Stimulated activated CD8-positive, alpha-beta memory T cell treated with anti-CD3 and anti-CD28 coated beads, Interleukin-4, amount 100 ng/mL, for 1 hour (primary cell): Measurements from ENCODE around the gene ZNF296.
"Not testable (repeated sequence)": the region's sequence is repeated elsewhere in the genome, so short reads cannot be mapped to it uniquely, and the experiment has no call there.

Experiments used
- DNase-seq, 2 donors: peaks; one replicate each; pipeline ENCODE4 v3.0.0-alpha.2; 2020; ENCODE audit warnings: low read depth in 2 of 2, low spot score in 1 of 2

Gene ZNF296

GRCh38 chr19:45076029-45076850 is at the start of gene ZNF296:
Gene ZNF296 (minus strand): TSS chr19:45076478. CDS start chr19:45076373, 105 bp downstream.
- peak in 1 of 2 donors; percentile 52 for DNase-seq

DNA sequence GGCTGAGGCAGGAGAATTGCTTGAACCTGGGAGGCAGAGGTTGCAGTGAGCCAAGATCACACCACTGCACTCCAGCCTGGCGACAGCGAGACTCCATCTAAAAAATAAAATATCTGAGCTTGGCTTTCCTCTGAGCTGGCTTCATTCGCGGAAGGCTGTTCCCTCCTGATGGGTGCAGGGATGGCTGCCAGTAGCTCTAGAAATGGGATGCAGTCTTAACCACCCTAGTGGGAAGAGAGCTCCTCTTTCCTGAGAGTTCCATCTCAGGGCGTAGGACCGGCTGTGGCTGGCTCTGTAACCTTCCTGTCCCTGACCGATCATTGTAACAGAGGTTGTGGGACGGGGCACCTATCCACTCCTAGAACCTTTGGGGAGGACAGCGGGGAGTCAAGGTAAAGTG is 49.1 kb upstream of the ZNF296 start:
- no peak for DNase-seq

- DNase-seq: no peak
Observed at GRCh38 chr19:45124021-45124420, 47.7 kb upstream of the ZNF296 start.

- no peak for DNase-seq
Observed at GRCh38 chr19:45123440-45123850, 47.2 kb upstream of the ZNF296 start.

- no peak for DNase-seq
Observed at GRCh38 chr19:45122832-45123231, 46.6 kb upstream of the ZNF296 start.

- no peak for DNase-seq
Observed at GRCh38 chr19:45121827-45122345, 45.6 kb upstream of the ZNF296 start.

DNA sequence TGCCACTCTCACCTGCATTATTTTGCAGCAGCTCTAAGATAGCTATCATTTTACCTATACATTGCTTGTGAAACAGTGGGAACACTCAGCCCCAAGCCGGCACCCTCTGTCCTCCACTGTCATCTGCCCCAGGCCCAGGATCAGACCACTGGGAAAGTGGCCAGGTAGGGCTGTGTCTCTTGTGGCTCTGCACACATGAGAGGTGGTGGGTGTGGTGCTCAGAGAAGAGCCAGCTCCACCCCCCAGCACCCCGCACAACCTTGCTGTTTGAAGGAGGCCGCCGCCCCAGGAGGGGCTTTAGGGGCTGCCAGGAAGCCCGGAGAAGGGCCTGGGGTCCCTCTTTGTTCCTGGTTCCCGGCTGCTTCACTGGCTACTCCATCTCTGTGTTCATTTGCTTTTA is 43.3 kb upstream of the ZNF296 start:
- no peak for DNase-seq

DNA sequence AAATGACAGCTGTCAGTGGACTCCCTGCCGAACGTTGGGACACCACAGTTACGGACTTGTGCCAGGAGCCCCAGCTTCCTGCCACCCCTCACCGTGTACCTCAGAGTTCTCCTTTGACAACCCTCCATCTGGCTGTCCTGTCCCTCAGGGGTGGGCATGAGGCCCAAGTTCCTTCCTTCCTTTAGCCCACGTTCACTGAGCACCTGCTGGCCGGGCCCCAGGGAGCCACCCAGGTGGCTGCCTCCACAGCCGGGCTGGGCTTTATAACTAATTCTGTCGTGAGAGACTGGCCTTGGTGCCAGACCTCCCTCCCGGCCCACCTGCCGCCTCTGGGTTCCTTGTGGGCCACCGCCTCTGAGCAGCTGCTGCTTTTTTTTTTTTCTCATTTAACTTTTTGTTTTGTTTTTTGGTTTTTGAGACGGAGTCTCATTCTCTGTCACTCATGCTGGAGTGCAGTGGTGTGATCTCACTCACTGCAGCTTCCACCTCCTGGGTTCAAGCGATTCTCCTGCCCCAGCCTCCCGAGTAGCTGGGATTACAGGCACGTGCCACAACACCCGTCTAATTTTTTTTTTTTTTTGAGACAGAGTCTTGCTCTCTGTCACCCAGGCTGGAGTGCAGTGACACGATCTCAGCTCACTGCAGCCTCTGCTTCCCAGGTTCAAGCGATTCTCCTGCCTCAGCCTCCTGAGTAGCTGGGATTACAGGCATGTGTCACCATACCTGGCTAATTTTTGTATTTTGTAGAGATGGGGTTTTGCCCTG is 42.5 kb upstream of the ZNF296 start:
- not testable (repeated sequence) for DNase-seq

DNA sequence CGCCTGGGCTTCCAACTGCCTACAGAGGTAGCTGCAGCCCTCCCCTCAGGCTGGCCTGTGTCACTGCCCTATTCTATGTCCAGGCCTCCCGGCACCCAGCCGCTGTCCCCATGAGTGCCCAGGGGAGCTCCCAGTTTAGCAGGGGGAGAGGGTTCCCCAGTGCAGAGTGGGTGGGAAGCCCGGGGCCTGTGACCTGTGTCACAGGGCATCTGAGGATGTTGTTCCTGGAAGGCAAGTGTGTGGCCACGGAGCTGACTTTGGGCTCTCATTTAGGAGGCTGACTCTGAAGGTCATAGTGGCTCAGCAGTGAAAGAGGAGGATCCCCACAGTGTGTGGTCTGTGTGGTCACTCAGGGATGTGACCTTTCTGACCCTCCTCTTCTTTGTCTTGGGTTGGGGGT is 41.8 kb upstream of the ZNF296 start:
- DNase-seq: no peak

- DNase-seq: no peak
Observed at GRCh38 chr19:45117671-45118070, 41.4 kb upstream of the ZNF296 start.

GRCh38 chr19:45117167-45117594 is 40.9 kb upstream of the ZNF296 start:
- no peak for DNase-seq

DNA sequence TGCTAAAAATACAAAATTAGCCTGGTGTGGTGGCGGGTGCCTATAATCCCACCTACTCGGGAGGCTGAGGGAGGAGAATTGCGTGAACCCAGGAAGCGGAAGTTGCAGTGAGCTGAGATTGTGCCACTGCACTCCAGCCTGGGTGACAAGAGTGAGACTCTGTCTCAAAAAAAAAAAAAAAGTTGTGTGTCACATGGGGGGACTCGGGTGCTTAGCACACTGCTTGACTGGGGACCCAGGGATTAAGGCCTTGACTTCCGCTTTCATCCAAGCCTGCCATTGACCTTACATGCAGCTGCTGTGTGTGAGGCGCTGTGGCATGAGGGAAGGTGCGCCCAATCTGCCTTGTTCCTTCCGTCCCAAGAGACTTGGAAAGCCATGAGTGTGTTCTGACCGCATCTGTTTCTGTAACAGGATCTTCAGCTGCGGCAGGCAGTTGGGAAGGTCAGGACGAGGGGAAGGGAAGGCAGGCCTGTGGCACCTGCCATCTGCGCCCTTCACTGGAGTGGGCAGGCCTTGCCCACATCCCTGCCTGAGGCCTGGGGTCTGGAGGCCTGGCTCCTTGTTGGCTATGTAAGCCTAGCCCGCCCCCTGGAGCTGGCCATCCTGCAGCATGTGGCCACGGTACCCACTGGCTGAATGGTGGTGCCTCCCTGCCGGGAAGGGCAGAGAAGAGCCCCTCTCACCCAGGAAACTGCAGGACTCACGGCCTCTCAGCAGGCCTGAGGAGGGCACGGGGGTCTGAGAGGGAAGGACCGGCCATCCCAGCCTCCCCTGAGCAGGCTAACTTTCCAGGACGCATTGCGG is 39.7 kb upstream of the ZNF296 start:
- no peak for DNase-seq

DNA sequence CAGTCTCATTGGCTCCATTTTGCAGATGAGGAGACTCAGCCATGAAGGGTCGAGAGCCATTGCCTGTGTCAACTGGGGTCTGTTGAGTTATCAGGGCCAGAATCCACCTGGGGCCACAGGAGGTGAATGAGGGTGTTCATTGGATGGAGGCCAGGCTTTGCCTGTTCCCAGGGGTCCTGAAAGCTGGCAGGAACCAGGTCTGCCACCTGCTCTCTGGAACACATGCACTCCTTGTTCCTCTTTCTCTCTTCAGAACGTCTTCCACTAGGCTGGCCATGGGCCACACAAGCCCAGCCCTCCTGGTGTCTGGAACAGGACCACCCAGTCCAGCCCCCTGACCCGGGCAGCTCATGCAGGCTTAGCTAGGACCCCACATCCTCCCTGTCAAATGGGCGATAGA is 37.8 kb upstream of the ZNF296 start:
- DNase-seq: no peak

GRCh38 chr19:45113628-45114027 is 37.4 kb upstream of the ZNF296 start:
- no peak for DNase-seq

- DNase-seq: no peak
Observed at GRCh38 chr19:45112111-45112827, 36.0 kb upstream of the ZNF296 start.

GRCh38 chr19:45110851-45111266 is 34.6 kb upstream of the ZNF296 start:
- DNase-seq: no peak

DNA sequence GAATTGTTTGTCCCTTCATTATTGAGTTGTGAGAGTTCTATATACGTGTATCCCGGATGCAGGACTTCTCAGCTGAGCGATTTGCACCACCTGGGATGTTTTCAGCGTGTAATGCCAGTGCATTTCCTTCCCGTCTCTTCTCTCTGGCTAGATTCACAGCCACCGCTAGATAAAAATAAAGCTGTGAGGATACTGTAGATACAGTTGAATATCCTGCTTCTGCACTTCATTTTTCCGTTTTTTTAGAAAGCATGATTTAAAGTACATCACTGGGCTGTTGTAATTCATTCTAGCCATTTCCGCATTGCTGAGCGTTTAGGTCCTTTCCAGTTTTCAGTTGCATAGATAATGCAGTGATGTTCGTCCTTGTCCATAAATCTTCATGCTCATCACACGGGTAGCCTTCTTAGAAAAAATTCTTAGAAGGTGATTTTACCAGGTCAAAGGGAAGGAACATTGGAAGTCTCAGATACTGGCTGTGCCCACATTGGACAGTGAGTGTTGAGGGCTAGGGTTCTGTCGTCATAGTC is 31.4 kb upstream of the ZNF296 start:
- no peak for DNase-seq

DNA sequence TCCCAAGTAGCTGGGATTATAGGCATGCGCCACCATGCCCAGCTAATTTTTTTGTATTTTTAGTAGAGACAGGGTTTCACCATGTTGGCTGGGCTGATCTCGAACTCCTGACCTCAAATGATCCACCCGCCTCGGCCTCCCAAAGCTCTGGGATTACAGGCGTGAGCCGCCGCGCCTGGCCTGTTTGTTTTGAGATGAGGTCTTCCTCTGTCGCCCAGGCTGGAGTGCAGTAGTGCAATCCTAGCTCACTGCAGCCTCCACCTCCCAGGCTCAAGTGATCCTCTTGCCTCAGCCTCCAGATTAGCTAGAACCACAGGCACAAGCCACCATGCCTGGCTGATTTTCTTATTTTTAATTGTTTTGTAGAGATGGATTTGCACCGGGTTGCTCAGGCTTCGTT is 30.1 kb upstream of the ZNF296 start:
- not testable (repeated sequence) for DNase-seq

GRCh38 chr19:45104658-45105349 is 28.5 kb upstream of the ZNF296 start:
- no peak for DNase-seq
